Erythroblast (primary cell): ENCODE measurements around the gene IDS.

Experiments used
- GATA1 ChIP-seq: IDR thresholded peaks from 2 replicates; pipeline ENCODE4 v1.6.1; 2011; ENCODE audit warnings: low read depth, mild to moderate bottlenecking, control low read depth, low read length, moderate library complexity
- POLR2A ChIP-seq: IDR thresholded peaks from 2 replicates; pipeline ENCODE4 v1.6.1; 2011; ENCODE audit warnings: mild to moderate bottlenecking, low read length

GRCh38 chrX:149515954-149516602, 11.0 kb upstream of the IDS start:
- TF ChIP-seq POLR2A: no peak
- TF ChIP-seq GATA1: no peak
